Prostate gland (tissue), 2 donors: ENCODE results near the gene ADCY4.

Experiments used
- CTCF ChIP-seq, 4 experiments: fragments of 200-600 bp in 2 of 4; fragments of 450-650 bp in 2 of 4; sonication (generic) in 2 of 4; IDR thresholded peaks; 1 replicate in 3 of 4; 2 replicates in 1 of 4; pipeline ENCODE4 v1.5.1; 2016 to 2019; ENCODE audit warnings: antibody characterized with exemption in 4 of 4, mild to moderate bottlenecking in 2 of 4, moderate library complexity in 2 of 4
- POLR2AphosphoS5 ChIP-seq: sonication (generic); formaldehyde crosslinking; IDR thresholded peaks from one replicate; pipeline ENCODE4 v1.6.1; 2017; ENCODE audit warnings: antibody characterized with exemption

GRCh38 chr14:24351517-24351916 is 16.6 kb upstream of the ADCY4 start:
- TF ChIP-seq CTCF (IDR thresholded peaks at IDR 0.05) (no peak), POLR2AphosphoS5 (no peak)
